A549 (cell line): ENCODE results near the gene ZFHX3. TPM values are rescaled to one million over a fixed set of nuclear protein-coding genes. Genes with fewer than 3 reads are reported as not detected.

Experiments
- ATAC-seq, 2 experiments: fragments of 200-7000 bp in 1 of 2; fragments of >200 bp in 1 of 2; cut with Nextera tagmentation in 1 of 2; cut with Tn5 transposase in 1 of 2; 3 replicates each; pipeline versions ENCODE4 v1.8.0 to v1.9.1; 2018 to 2020; ENCODE audit warnings: mild to moderate bottlenecking in 1 of 2, moderate library complexity in 1 of 2
- CTCF ChIA-PET: fragments of 300-600 bp; sonication (Branson Sonifier 250); formaldehyde crosslinking; extraction: SDS; loops from one replicate; lab custom pipeline; 2021; ENCODE audit warnings: antibody characterized with exemption, inconsistent platforms; lab: Yijun Ruan, JAX
- POLR2A ChIA-PET: fragments of 350-600 bp; formaldehyde crosslinking; extraction: SDS; loops from one replicate; lab custom pipeline; 2021; ENCODE audit warnings: antibody characterized with exemption, inconsistent platforms; lab: Yijun Ruan, JAX
- DNase-seq, 2 experiments: peaks; one replicate each; pipeline versions ENCODE4 v3.0.0 to v3.0.0-alpha.2; 2011 to 2016; ENCODE audit warnings: low read depth in 1 of 2, low spot score in 1 of 2
- FAIRE-seq: peaks from 2 replicates; lab custom pipeline; 2011; peaks lifted over from hg19 to GRCh38; lab: Jason Lieb, UNC
- H3K27ac ChIP-seq, 2 experiments: fragments of >200 bp; sonication (Bioruptor Twin); formaldehyde crosslinking; 3 replicates each; pipeline ENCODE4 v1.5.1; 2016 to 2017
- H3K4me1 ChIP-seq: fragments of >200 bp; sonication (Bioruptor Twin); formaldehyde crosslinking; 3 replicates; pipeline ENCODE4 v1.6.1; 2016
- H3K4me2 ChIP-seq: fragments of >200 bp; sonication (Bioruptor Twin); formaldehyde crosslinking; 3 replicates; pipeline ENCODE4 v1.6.1; 2016
- H3K4me3 ChIP-seq: fragments of >200 bp; sonication (Bioruptor Twin); formaldehyde crosslinking; 3 replicates; pipeline ENCODE4 v1.5.1; 2016
- H3K9me3 ChIP-seq: fragments of >200 bp; sonication (Bioruptor Twin); formaldehyde crosslinking; 3 replicates; pipeline ENCODE4 v1.6.1; 2016
- CBX2 ChIP-seq: fragments of 200-600 bp; sonication (generic); IDR thresholded peaks from 2 replicates; pipeline ENCODE4 v1.6.1; 2016; ENCODE audit warnings: low read depth, mild to moderate bottlenecking, borderline replicate concordance
- CHD2 ChIP-seq: fragments of 150-350 bp; IDR thresholded peaks from 2 replicates; pipeline ENCODE4 v1.6.1; 2014; ENCODE audit warnings: low read length; ENCODE audit not compliant: partially characterized antibody
- CTCF ChIP-seq: fragments of >200 bp; sonication (Bioruptor Twin); formaldehyde crosslinking; IDR thresholded peaks from 3 replicates; pipeline ENCODE4 v1.5.1; 2016
- EHF ChIP-seq: fragments of 250-450 bp; sonication (Bioruptor Pico); IDR thresholded peaks from 2 replicates; pipeline ENCODE4 v1.5.0; 2020; ENCODE audit warnings: mild to moderate bottlenecking
- EP300 ChIP-seq, 2 experiments: fragments of >200 bp; sonication (Bioruptor Twin); formaldehyde crosslinking; IDR thresholded peaks; 2 replicates in 1 of 2; 3 replicates in 1 of 2; pipeline ENCODE4 v1.6.1; 2016 to 2017
- GATA3 ChIP-seq: IDR thresholded peaks from 2 replicates; pipeline ENCODE4 v1.6.1; 2012; ENCODE audit warnings: borderline replicate concordance
- HMGXB4 ChIP-seq: fragments of 250-450 bp; sonication (Bioruptor Pico); IDR thresholded peaks from 2 replicates; pipeline ENCODE4 v1.5.0; 2021; ENCODE audit warnings: mild to moderate bottlenecking, moderate library complexity, borderline replicate concordance
- HOXA7 ChIP-seq: fragments of 250-450 bp; sonication (Bioruptor Pico); IDR thresholded peaks from 2 replicates; pipeline ENCODE4 v1.5.0; 2020; ENCODE audit warnings: mild to moderate bottlenecking, moderate library complexity
- KDM1A ChIP-seq: fragments of 200-600 bp; sonication (generic); IDR thresholded peaks from 2 replicates; pipeline ENCODE4 v1.6.1; 2016; ENCODE audit warnings: low read depth, mild to moderate bottlenecking
- KDM5A ChIP-seq: fragments of 200-600 bp; sonication (generic); IDR thresholded peaks from 2 replicates; pipeline ENCODE4 v1.6.1; 2016; ENCODE audit warnings: antibody characterized with exemption, mild to moderate bottlenecking
- MAFK ChIP-seq: fragments of 450-650 bp; IDR thresholded peaks from 2 replicates; pipeline ENCODE4 v1.6.1; 2014; ENCODE audit not compliant: partially characterized antibody
- NR3C1 ChIP-seq: fragments of >200 bp; sonication (Bioruptor Twin); formaldehyde crosslinking; IDR thresholded peaks from 3 replicates; pipeline ENCODE4 v1.6.1; 2017
- RFX5 ChIP-seq: fragments of 450-650 bp; IDR thresholded peaks from 2 replicates; pipeline ENCODE4 v1.7.1; 2014; ENCODE audit warnings: antibody characterized with exemption, mild to moderate bottlenecking, moderate library complexity
- RNF2 ChIP-seq: fragments of 200-600 bp; sonication (generic); IDR thresholded peaks from 2 replicates; pipeline ENCODE4 v1.6.1; 2016; ENCODE audit warnings: low read depth, mild to moderate bottlenecking, antibody characterized with exemption, moderate library complexity, borderline replicate concordance
- TFCP2L1 ChIP-seq: fragments of 250-450 bp; sonication (Bioruptor Pico); IDR thresholded peaks from 2 replicates; pipeline ENCODE4 v1.5.0; 2021; ENCODE audit warnings: mild to moderate bottlenecking
- WGBS: methylation state at CpG from one replicate; pipeline ENCODE4 v1.1.6; 2017; ENCODE audit errors: missing lambda C conversion rate; 5-methylcytosine and 5-hydroxymethylcytosine counted together
- polyA plus RNA-seq, 4 experiments: library from polyadenylated mRNA; depleted of rRNA in 3 of 4; stranded (reverse); fragments of >200 nt; fragmentation: RNase III in 1 of 4; extraction: RNeasy Plus Mini Kit Qiagen cat#74134 plus additional on column Dnase treatment in 1 of 4; gene quantifications; 2 replicates in 3 of 4; 3 replicates in 1 of 4; pipeline ENCODE4 v1.2.3, GENCODE V29; 2011 to 2017
- TF ChIP-seq, protein P1 (sequence below): IDR thresholded peaks from 2 replicates; pipeline ENCODE4 v1.6.1; 2012

The ZFHX3 gene
- polyA plus RNA-seq, 2 of the 4 experiments (the other 2 are of a cell fraction): 3.9 to 6.5 TPM

GRCh38 chr16:73053364-73054124, 5.6 kb upstream of the ZFHX3 start (continued):
- TF ChIP-seq RNF2 (no peak), EHF (CRISPR knock-in tag) (no peak), CBX2 (no peak), KDM1A (no peak), HMGXB4 (CRISPR knock-in tag) (no peak)
- TF ChIP-seq, protein P1, sequence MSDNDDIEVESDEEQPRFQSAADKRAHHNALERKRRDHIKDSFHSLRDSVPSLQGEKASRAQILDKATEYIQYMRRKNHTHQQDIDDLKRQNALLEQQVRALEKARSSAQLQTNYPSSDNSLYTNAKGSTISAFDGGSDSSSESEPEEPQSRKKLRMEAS: peak; percentile 73

DNA sequence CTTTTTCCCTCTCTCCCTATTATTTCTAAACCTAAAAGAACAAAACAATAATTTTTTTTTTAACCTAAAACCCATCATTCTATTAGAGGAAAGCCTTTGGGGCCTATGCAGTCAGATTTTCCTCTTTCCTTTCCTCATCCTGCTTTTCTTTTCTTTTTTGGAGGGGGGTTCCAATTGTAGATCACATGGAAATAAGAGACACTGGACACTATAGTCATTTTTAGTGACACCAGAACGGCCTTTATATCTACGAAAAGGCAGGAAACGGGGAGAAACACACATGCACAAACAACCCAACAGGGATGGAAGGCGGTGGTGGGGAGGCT, 5.1 kb upstream of the ZFHX3 start:
- H3K9me3 ChIP-seq: no peaks in the 10 kb centered on the region
- H3K27ac ChIP-seq: peak overlapping the region; percentile 99
- peak overlapping the region; percentile 99 for H3K4me2 ChIP-seq
- no peak for TF ChIP-seq RFX5
- TF ChIP-seq GATA3: no peak
- TF ChIP-seq MAFK: no peak
- TF ChIP-seq HMGXB4 (CRISPR knock-in tag): no peak
- TF ChIP-seq CHD2: no peak
- TF ChIP-seq KDM5A: no peak
- TF ChIP-seq CTCF: no peak
- DNase-seq: no peak
- peaks cover 61% of the 10 kb centered on the region for H3K4me1 ChIP-seq
- H3K4me3 ChIP-seq: peak overlapping the region; percentile 84
- FAIRE-seq: no peak
- POLR2A ChIA-PET: interaction anchor here (0.9 to 7.8 kb wide), 3 partner anchors 10 to 205 kb away, joined by 3 to 63 read pairs (median 5); no protein-coding TSS in a partner anchor
- CTCF ChIA-PET: interaction anchor here (0.5 to 1.5 kb wide), 5 partner anchors 33 to 215 kb away, joined by 3 to 4 read pairs (median 3); no protein-coding TSS in a partner anchor
- no peak for ATAC-seq
- 1% methylated on average over 4 of the region's 4 CpGs for WGBS

DNA sequence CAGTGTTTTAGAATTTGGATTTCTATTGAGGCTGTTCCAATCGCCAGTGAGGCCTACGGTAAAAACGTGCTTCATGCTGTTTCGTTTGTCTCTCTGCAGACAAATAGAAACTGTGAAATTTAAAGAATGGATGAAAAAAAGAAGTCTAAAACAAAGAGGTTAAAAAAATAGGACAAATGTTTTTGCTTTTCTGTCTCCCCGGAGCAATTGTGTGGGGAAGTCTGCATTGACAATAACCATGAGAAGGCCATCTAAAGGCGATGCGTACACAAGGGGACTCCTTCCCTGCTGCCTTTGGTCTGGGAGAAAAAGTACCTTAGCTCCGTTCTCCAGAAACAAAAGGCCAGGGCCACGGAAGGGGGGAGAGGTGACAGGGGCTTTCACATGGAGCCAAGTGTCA, 4.6 kb upstream of the ZFHX3 start:
- FAIRE-seq (no peak), ATAC-seq (no peak), DNase-seq (no peak)
- Histone ChIP-seq H3K4me3 (peak overlapping the region; percentile 84), H3K27ac (peak overlapping the region; percentile 99), H3K4me2 (peak overlapping the region; percentile 99), H3K4me1 (peaks cover 61% of the 10 kb centered on the region), H3K9me3 (no peaks in the 10 kb centered on the region)
- 81% methylated on average over 9 of the region's 9 CpGs for WGBS
- ChIA-PET POLR2A (no interaction called here), CTCF (interaction anchor here (1.1 kb wide), 1 partner anchor 49 kb away, joined by 4 read pairs; no protein-coding TSS in a partner anchor)
- TF ChIP-seq TFCP2L1 (CRISPR knock-in tag) (0 out of 2 replicates have a peak, but pooled peaks have one; percentile 21), EP300 (IDR thresholded peaks at IDR 0.05) (no peak), HOXA7 (CRISPR knock-in tag) (no peak), NR3C1 (no peak)
